ENCODE results near the gene ADAMTS2. TPM values are rescaled to one million over a fixed set of nuclear protein-coding genes. Genes with fewer than 3 reads are reported as not detected.

ADAMTS2 gene
- total RNA-seq, 1 experiment from 2014 or later = 3.9 TPM

DNA sequence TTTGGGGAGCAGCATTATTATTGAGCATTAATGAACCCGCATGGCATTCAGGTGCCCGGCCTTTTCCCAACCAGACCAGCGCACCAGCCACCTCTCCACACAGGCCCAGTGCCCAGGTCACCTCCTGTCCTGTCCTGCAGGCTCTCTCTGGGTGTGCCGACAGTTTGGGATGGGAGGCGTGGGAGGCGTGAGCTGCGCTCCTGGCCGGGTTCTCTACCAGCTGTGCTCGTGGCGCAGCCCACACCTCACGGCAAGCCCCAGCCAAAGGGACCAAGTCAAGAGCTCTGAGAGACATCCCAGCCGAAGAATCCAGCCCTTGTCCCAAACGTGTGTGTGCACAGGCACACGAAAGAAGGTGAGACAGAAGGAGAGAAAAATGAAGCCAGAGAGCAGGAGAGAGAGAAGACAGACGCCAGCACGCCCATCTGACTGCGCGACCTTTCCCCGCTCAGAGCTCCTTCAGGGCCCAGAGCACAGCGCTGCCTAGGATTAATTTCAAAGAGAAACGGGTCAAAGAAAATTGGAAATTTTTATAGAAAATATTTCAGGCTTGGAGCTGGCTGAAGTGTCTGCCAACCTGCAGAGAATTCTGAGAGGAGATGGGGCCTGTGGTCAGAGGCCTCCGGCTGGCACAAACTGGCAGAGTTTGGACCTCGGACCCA lies 81.7 kb downstream of the ADAMTS2 start:
- Histone ChIP-seq H3K27me3 (ENCODE audit: insufficient read depth, low read length) (no peaks in the 10 kb centered on the region), H3K4me1 (ENCODE audit: control insufficient read depth in 1 of 2, insufficient read depth in 2 of 2, low read length in 2 of 2) (no peaks in the 10 kb centered on the region), H2AFZ (ENCODE audit: low read depth, low read length, poor library complexity, severe bottlenecking) (no peak overlapping the region), H3K9me3 (ENCODE audit: control insufficient read depth in 1 of 2, insufficient read depth in 1 of 2, low read depth in 1 of 2, low read length in 2 of 2) (no peaks in the 10 kb centered on the region), H3K27ac (ENCODE audit: low read depth, low read length) (no peak overlapping the region), H3K4me3 (replicated peaks in 1 of 2; ENCODE audit: low read depth in 1 of 2, low read length in 2 of 2) (no peak overlapping the region), H3K4me2 (ENCODE audit: low read length) (no peak overlapping the region), H3K9ac (ENCODE audit: low read length) (no peak overlapping the region), H4K20me1 (ENCODE audit: insufficient read depth) (no peaks in the 10 kb centered on the region), H3K9me2 (ENCODE audit: insufficient read depth) (no peaks in the 10 kb centered on the region), H3K36me3 (ENCODE audit: control insufficient read depth in 1 of 2, insufficient read depth in 2 of 2, low read length in 2 of 2) (no peaks in the 10 kb centered on the region), H3K79me2 (ENCODE audit: insufficient read depth, low read length) (no peaks in the 10 kb centered on the region)
- ChIA-PET CTCF (no interaction called here), RAD21 (ENCODE audit: low non-redundant PET in 1 of 2, low total read pairs in 2 of 2, uncharacterized antibody in 2 of 2, unreplicated experiment in 2 of 2) (no interaction called here), POLR2A (no interaction called here)
- no peak for DNase-seq (ENCODE audit: low read depth, low spot score)
- BruUV-seq (replicated peaks) = no TSS peak
- intact Hi-C loops (cut with micrococcal nuclease) = no loop called here
- no peak for ATAC-seq
- no peak for TF ChIP-seq RAD21 (IDR thresholded peaks at IDR 0.05; ENCODE audit: low read depth)
- TF ChIP-seq JUND (IDR thresholded peaks at IDR 0.05) = no peak
- no peak for TF ChIP-seq ZBTB33 (IDR thresholded peaks at IDR 0.05; ENCODE audit: extremely low read depth, insufficient replicate concordance, low read length)
- no peak for TF ChIP-seq ELF1 (IDR thresholded peaks at IDR 0.05; ENCODE audit: borderline replicate concordance, low read depth)
- no peak for TF ChIP-seq MAX (IDR thresholded peaks at IDR 0.05)
- no peak for TF ChIP-seq ZNF274 (IDR thresholded peaks at IDR 0.05; ENCODE audit: low read depth, low read length)
- no peak for TF ChIP-seq SIN3A (IDR thresholded peaks at IDR 0.05; ENCODE audit: low read depth)
- TF ChIP-seq EGR1 (IDR thresholded peaks at IDR 0.05; ENCODE audit: low read depth) = no peak
- no peak for TF ChIP-seq EZH2phosphoT487 (IDR thresholded peaks at IDR 0.05; ENCODE audit: borderline replicate concordance)
- TF ChIP-seq EZH2 (IDR thresholded peaks at IDR 0.05) = no peak
- no peak for TF ChIP-seq SP1 (IDR thresholded peaks at IDR 0.05; ENCODE audit: low read depth)
- TF ChIP-seq POLR2AphosphoS5 (IDR thresholded peaks at IDR 0.05; ENCODE audit: low read depth, low read length) = no peak
- TF ChIP-seq REST (IDR thresholded peaks at IDR 0.05; ENCODE audit: low read depth) = no peak
- no peak for TF ChIP-seq CEBPB (IDR thresholded peaks at IDR 0.05; ENCODE audit: low read depth)
- TF ChIP-seq, protein P1, sequence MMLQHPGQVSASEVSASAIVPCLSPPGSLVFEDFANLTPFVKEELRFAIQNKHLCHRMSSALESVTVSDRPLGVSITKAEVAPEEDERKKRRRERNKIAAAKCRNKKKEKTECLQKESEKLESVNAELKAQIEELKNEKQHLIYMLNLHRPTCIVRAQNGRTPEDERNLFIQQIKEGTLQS (IDR thresholded peaks at IDR 0.05) = no peak
- TF ChIP-seq POLR2A (IDR thresholded peaks at IDR 0.05; ENCODE audit: borderline replicate concordance, extremely low read depth, insufficient read depth, insufficient read length) = no peak
- TF ChIP-seq CBX3 (IDR thresholded peaks at IDR 0.05; ENCODE audit: low read depth) = no peak
- no peak for TF ChIP-seq CTCF (IDR thresholded peaks at IDR 0.05 in 2 of 3, conservative IDR thresholded peaks at IDR 0.05 in 1 of 3; ENCODE audit: borderline replicate concordance in 1 of 3, insufficient read depth in 1 of 3, low read depth in 2 of 3, low read length in 2 of 3)

All from HCT116 (cell line).